Neural cell (in vitro differentiated cells): ENCODE measurements around the gene CLOCK. TPM values are rescaled to one million over a fixed set of nuclear protein-coding genes. Genes with fewer than 3 reads are reported as not detected.
A peak's percentile ranks its signal among the peaks of the same experiment; 100 is the strongest.

ENCODE experiments used
- H2AFZ ChIP-seq: fragments of 200-600, 300-800 bp; sonication (generic), shearing (Covaris generic); 2 replicates; pipeline ENCODE4 v1.6.0; 2014; ENCODE audit warnings: low read depth, mild to moderate bottlenecking, antibody characterized with exemption, low read length, moderate library complexity
- H3F3A ChIP-seq: fragments of 200-600 bp; shearing (Covaris generic); 2 replicates; pipeline ENCODE4 v1.6.1; 2016; ENCODE audit warnings: mild to moderate bottlenecking, moderate library complexity, mixed read lengths, antibody characterized with exemption, low read length; ENCODE audit not compliant: insufficient read depth, poor library complexity, severe bottlenecking
- H3K27ac ChIP-seq: fragments of 200-600, 300-800 bp; sonication (generic), shearing (Covaris generic); 2 replicates; pipeline ENCODE4 v1.5.1; 2014; ENCODE audit warnings: mild to moderate bottlenecking, low read length, moderate library complexity
- H3K27me3 ChIP-seq: fragments of 300-800, 200-600 bp; sonication (generic), shearing (Covaris generic); 2 replicates; pipeline ENCODE4 v1.6.0; 2014; ENCODE audit warnings: mild to moderate bottlenecking, low read depth, low read length, moderate library complexity; ENCODE audit not compliant: insufficient read depth
- H3K36me3 ChIP-seq: fragments of 300-800, 200-600 bp; sonication (generic), shearing (Covaris generic); 2 replicates; pipeline ENCODE4 v1.5.1; 2014; ENCODE audit warnings: mild to moderate bottlenecking, antibody characterized with exemption, low read length, moderate library complexity; ENCODE audit not compliant: insufficient read depth
- H3K4me2 ChIP-seq: fragments of 300-800, 200-600 bp; sonication (generic), shearing (Covaris generic); 2 replicates; pipeline ENCODE4 v1.6.0; 2014; ENCODE audit warnings: mild to moderate bottlenecking, low read length
- H3K4me3 ChIP-seq: fragments of 300-800, 200-600 bp; sonication (generic), shearing (Covaris generic); 2 replicates; pipeline ENCODE4 v1.5.1; 2014; ENCODE audit warnings: mild to moderate bottlenecking, low read length, moderate library complexity
- H3K79me2 ChIP-seq: fragments of 200-600 bp; shearing (Covaris generic); replicated peaks from 2 replicates; pipeline ENCODE4 v1.6.0; 2014; ENCODE audit warnings: mild to moderate bottlenecking, low read length, moderate library complexity; ENCODE audit not compliant: insufficient read depth
- H3K9ac ChIP-seq: fragments of 300-800, 200-600 bp; sonication (generic), shearing (Covaris generic); 2 replicates; pipeline ENCODE4 v1.6.1; 2016; ENCODE audit warnings: mild to moderate bottlenecking, low read length, mixed read lengths
- H3K9me2 ChIP-seq: fragments of 200-600 bp; shearing (Covaris generic); 2 replicates; pipeline ENCODE4 v1.6.1; 2016; ENCODE audit warnings: mild to moderate bottlenecking, low read length, mixed read lengths; ENCODE audit not compliant: insufficient read depth
- H3K9me3 ChIP-seq: fragments of 200-600, 300-800 bp; sonication (generic), shearing (Covaris generic); 2 replicates; pipeline ENCODE4 v1.6.1; 2016; ENCODE audit warnings: mild to moderate bottlenecking, mixed run types, low read length, moderate library complexity, mixed read lengths
- H4K20me1 ChIP-seq: fragments of 200-600 bp; shearing (Covaris generic); 2 replicates; pipeline ENCODE4 v1.6.1; 2016; ENCODE audit warnings: mild to moderate bottlenecking, mixed run types; ENCODE audit not compliant: insufficient read depth
- EP300 ChIP-seq: fragments of 450-650 bp; conservative IDR thresholded peaks from 2 replicates; pipeline ENCODE4 v1.6.1; 2014; ENCODE audit warnings: antibody characterized with exemption, mild to moderate bottlenecking, moderate library complexity; ENCODE audit not compliant: poor library complexity, severe bottlenecking
- EZH2 ChIP-seq: fragments of 200-600, 300-800 bp; shearing (Covaris generic), sonication (generic); IDR thresholded peaks from 2 replicates; pipeline ENCODE4 v1.6.1; 2014; ENCODE audit warnings: antibody characterized with exemption, low read length, borderline replicate concordance, mild to moderate bottlenecking; ENCODE audit not compliant: insufficient read depth, poor library complexity, severe bottlenecking
- MXI1 ChIP-seq: fragments of 450-650 bp; conservative IDR thresholded peaks from 2 replicates; pipeline ENCODE4 v1.6.1; 2014; ENCODE audit warnings: antibody characterized with exemption, mild to moderate bottlenecking; ENCODE audit not compliant: poor library complexity, severe bottlenecking
- POLR2AphosphoS5 ChIP-seq: IDR thresholded peaks from 2 replicates; pipeline ENCODE4 v1.6.1; 2012
- RAD21 ChIP-seq: fragments of 450-650 bp; conservative IDR thresholded peaks from 2 replicates; pipeline ENCODE4 v1.6.1; 2014; ENCODE audit warnings: antibody characterized with exemption, mild to moderate bottlenecking, moderate library complexity
- SMC3 ChIP-seq: fragments of 450-650 bp; conservative IDR thresholded peaks from 2 replicates; pipeline ENCODE4 v1.6.1; 2014; ENCODE audit warnings: antibody characterized with exemption, mild to moderate bottlenecking, moderate library complexity; ENCODE audit not compliant: poor library complexity
- TAF1 ChIP-seq: IDR thresholded peaks from 2 replicates; pipeline ENCODE4 v1.6.1; 2012; ENCODE audit warnings: low read depth
- polyA plus RNA-seq: library from polyadenylated mRNA; depleted of rRNA; stranded (reverse); fragments of >200 nt; gene quantifications from 2 replicates; pipeline ENCODE4 v1.2.3, GENCODE V29; 2014
- TF ChIP-seq, protein P1 (sequence below): fragments of 450-650 bp; IDR thresholded peaks from 2 replicates; pipeline ENCODE4 v1.5.1; 2014; ENCODE audit warnings: antibody characterized with exemption, mild to moderate bottlenecking, moderate library complexity; ENCODE audit not compliant: poor library complexity, severe bottlenecking
- TF ChIP-seq, protein P2 (sequence below): IDR thresholded peaks from 2 replicates; pipeline ENCODE4 v1.6.1; 2012; ENCODE audit warnings: borderline replicate concordance

The CLOCK gene
- polyA plus RNA-seq, 1 donor from 2014 or later = 8.7 TPM

DNA sequence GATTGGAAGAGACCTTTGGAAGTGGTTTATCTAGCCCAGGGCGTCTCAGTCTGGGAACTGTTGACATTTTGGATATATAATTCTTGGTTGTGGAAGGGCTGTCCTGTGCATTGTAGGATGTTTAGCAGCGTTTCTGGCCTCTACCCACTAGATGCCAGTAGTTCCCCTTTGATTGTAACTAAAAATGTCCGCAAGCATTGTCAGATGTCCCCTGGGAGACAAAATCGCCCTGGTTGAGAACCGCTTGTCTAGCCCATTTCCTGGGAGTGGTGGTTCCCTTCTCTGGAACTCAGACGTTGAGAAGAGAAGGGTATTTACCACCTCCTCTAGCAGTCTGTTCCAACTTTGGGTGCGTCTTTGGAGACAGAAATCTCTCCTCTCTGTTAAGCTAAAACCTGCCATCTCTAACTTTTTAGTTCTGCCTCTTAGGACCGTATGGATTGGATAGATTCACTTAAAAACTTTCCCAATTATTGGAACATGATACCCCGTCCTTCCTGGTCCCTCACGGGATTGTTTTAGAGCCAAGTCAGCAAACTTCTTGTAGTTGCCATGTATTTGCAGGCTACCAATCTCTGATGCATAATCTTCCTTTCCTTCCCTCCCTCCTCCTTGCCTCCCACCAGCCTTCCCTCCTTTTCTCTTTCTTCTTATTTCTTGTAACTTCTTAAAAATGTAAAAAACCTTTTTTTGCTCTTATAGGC lies 137.1 kb downstream of the CLOCK start:
- H3K36me3 ChIP-seq = peaks cover 19% of the 10 kb centered on the region
- H3K9me2 ChIP-seq = no peaks in the 10 kb centered on the region
- no peaks in the 10 kb centered on the region for H3K9me3 ChIP-seq
- H3F3A ChIP-seq = no peaks in the 10 kb centered on the region
- H3K79me2 ChIP-seq = peaks cover 51% of the 10 kb centered on the region
- no peak overlapping the region for H2AFZ ChIP-seq
- no peaks in the 10 kb centered on the region for H4K20me1 ChIP-seq
- TF ChIP-seq TAF1 = no peak
- no peak for TF ChIP-seq EP300
- no peak for TF ChIP-seq RAD21
- TF ChIP-seq, protein P1, sequence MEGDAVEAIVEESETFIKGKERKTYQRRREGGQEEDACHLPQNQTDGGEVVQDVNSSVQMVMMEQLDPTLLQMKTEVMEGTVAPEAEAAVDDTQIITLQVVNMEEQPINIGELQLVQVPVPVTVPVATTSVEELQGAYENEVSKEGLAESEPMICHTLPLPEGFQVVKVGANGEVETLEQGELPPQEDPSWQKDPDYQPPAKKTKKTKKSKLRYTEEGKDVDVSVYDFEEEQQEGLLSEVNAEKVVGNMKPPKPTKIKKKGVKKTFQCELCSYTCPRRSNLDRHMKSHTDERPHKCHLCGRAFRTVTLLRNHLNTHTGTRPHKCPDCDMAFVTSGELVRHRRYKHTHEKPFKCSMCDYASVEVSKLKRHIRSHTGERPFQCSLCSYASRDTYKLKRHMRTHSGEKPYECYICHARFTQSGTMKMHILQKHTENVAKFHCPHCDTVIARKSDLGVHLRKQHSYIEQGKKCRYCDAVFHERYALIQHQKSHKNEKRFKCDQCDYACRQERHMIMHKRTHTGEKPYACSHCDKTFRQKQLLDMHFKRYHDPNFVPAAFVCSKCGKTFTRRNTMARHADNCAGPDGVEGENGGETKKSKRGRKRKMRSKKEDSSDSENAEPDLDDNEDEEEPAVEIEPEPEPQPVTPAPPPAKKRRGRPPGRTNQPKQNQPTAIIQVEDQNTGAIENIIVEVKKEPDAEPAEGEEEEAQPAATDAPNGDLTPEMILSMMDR = peak; percentile 30
- H3K4me3 ChIP-seq = no peak overlapping the region
- no peak overlapping the region for H3K9ac ChIP-seq
- no peak overlapping the region for H3K27ac ChIP-seq
- no peaks in the 10 kb centered on the region for H3K27me3 ChIP-seq
- H3K4me2 ChIP-seq = no peak overlapping the region

DNA sequence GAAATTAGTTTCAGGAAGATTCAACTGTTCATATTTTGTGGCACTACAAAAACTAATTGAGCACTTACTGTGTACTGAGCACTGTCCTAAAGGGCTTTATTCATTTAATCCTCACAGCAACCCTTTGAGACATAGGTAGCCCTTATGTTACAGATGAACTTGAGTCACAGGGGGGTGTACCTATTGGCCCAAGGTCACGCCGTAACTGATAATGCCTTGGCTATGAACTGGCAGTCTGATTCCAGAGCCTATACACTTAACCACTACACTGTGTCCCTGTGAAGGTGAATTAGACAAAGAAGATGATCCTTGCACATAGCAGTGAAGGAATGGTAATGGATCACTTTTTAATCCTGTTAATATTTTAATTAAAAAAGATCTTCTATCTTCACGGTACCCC lies 138.9 kb downstream of the CLOCK start:
- Histone ChIP-seq H3K79me2 (peaks cover 61% of the 10 kb centered on the region), H4K20me1 (no peaks in the 10 kb centered on the region), H3F3A (no peaks in the 10 kb centered on the region), H2AFZ (no peak overlapping the region), H3K4me3 (no peak overlapping the region), H3K9ac (no peak overlapping the region), H3K4me2 (no peak overlapping the region), H3K9me2 (no peaks in the 10 kb centered on the region), H3K36me3 (peaks cover 23% of the 10 kb centered on the region), H3K27me3 (no peaks in the 10 kb centered on the region), H3K9me3 (no peaks in the 10 kb centered on the region), H3K27ac (no peak overlapping the region)
- TF ChIP-seq TAF1 (no peak), SMC3 (no peak), RAD21 (no peak), EZH2 (no peak), MXI1 (no peak), POLR2AphosphoS5 (no peak)
- TF ChIP-seq, protein P2, sequence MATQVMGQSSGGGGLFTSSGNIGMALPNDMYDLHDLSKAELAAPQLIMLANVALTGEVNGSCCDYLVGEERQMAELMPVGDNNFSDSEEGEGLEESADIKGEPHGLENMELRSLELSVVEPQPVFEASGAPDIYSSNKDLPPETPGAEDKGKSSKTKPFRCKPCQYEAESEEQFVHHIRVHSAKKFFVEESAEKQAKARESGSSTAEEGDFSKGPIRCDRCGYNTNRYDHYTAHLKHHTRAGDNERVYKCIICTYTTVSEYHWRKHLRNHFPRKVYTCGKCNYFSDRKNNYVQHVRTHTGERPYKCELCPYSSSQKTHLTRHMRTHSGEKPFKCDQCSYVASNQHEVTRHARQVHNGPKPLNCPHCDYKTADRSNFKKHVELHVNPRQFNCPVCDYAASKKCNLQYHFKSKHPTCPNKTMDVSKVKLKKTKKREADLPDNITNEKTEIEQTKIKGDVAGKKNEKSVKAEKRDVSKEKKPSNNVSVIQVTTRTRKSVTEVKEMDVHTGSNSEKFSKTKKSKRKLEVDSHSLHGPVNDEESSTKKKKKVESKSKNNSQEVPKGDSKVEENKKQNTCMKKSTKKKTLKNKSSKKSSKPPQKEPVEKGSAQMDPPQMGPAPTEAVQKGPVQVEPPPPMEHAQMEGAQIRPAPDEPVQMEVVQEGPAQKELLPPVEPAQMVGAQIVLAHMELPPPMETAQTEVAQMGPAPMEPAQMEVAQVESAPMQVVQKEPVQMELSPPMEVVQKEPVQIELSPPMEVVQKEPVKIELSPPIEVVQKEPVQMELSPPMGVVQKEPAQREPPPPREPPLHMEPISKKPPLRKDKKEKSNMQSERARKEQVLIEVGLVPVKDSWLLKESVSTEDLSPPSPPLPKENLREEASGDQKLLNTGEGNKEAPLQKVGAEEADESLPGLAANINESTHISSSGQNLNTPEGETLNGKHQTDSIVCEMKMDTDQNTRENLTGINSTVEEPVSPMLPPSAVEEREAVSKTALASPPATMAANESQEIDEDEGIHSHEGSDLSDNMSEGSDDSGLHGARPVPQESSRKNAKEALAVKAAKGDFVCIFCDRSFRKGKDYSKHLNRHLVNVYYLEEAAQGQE = no peak
- TF ChIP-seq, protein P1 = no peak
